Activated T-cell treated with anti-CD3 and anti-CD28 coated beads for 48 hours (primary cell): ENCODE data around the gene RGS14.
"Not testable (repeated sequence)": the region's sequence is repeated elsewhere in the genome, so short reads cannot be mapped to it uniquely, and the experiment has no call there.

Experiments
- DNase-seq: peaks from one replicate; pipeline ENCODE4 v3.0.0-alpha.2; 2020; ENCODE audit warnings: low read depth

The RGS14 gene

GRCh38 chr5:177327539-177328522 lies 29.9 kb upstream of the RGS14 start:
- no peak for DNase-seq

GRCh38 chr5:177328545-177329231 lies 29.0 kb upstream of the RGS14 start:
- no peak for DNase-seq

- no peak for DNase-seq
These were observed 27.8 kb upstream of the RGS14 start for GRCh38 chr5:177329883-177330282.

GRCh38 chr5:177330991-177331842 lies 26.5 kb upstream of the RGS14 start:
- DNase-seq, result no peak

- no peak for DNase-seq
These were observed 25.5 kb upstream of the RGS14 start for GRCh38 chr5:177332031-177332895.

- no peak for DNase-seq
These were observed 24.8 kb upstream of the RGS14 start for GRCh38 chr5:177332896-177333260.

- no peak for DNase-seq
These were observed 24.1 kb upstream of the RGS14 start for GRCh38 chr5:177333420-177334154.

- DNase-seq, result no peak
These were observed 23.6 kb upstream of the RGS14 start for GRCh38 chr5:177334155-177334551.

- no peak for DNase-seq
These were observed 22.7 kb upstream of the RGS14 start for GRCh38 chr5:177334781-177335700.

- DNase-seq, result no peak
These were observed 22.0 kb upstream of the RGS14 start for GRCh38 chr5:177335701-177336065.

GRCh38 chr5:177336112-177336511 lies 21.6 kb upstream of the RGS14 start:
- peak; percentile 51 for DNase-seq

- DNase-seq, result no peak
These were observed 20.9 kb upstream of the RGS14 start for GRCh38 chr5:177336603-177337494.

- DNase-seq, result no peak
These were observed 19.2 kb upstream of the RGS14 start for GRCh38 chr5:177338251-177339106.

- no peak for DNase-seq
These were observed 18.6 kb upstream of the RGS14 start for GRCh38 chr5:177339107-177339638.

- DNase-seq, result not testable (repeated sequence)
These were observed 14.7 kb upstream of the RGS14 start for GRCh38 chr5:177343000-177343399.

- no peak for DNase-seq
These were observed 13.9 kb upstream of the RGS14 start for GRCh38 chr5:177343777-177344176.

GRCh38 chr5:177344891-177345290 lies 12.8 kb upstream of the RGS14 start:
- DNase-seq, result no peak
